Thoracic aorta (tissue), 2 donors: ENCODE measurements around the gene LCA5L. TPM values are rescaled to one million over a fixed set of nuclear protein-coding genes. Genes with fewer than 3 reads are reported as not detected.

ENCODE experiments used
- ATAC-seq: fragments of 150-250 bp; one replicate; pipeline ENCODE4 v1.8.0; 2017; ENCODE audit warnings: low read depth; ENCODE audit not compliant: insufficient number of reproducible peaks, low FRiP score
- DNase-seq: peaks from one replicate; pipeline ENCODE4 v3.0.0-alpha.2; 2020; ENCODE audit warnings: low spot score
- H3K27ac ChIP-seq, 2 donors: fragments of 200-600 bp; sonication (generic); 1 replicate in 1 of 2; 2 replicates in 1 of 2; pipeline ENCODE4 v1.5.1; 2016; ENCODE audit warnings: mild to moderate bottlenecking in 2 of 2, moderate library complexity in 2 of 2
- H3K27me3 ChIP-seq: fragments of 200-600 bp; sonication (generic); replicated peaks from 2 replicates; pipeline ENCODE4 v1.6.0; 2016; ENCODE audit warnings: mild to moderate bottlenecking; ENCODE audit not compliant: insufficient read depth
- H3K36me3 ChIP-seq: fragments of 200-600 bp; sonication (generic); one replicate; pipeline ENCODE4 v1.5.1; 2016
- H3K4me1 ChIP-seq, 2 donors: fragments of 200-600 bp; sonication (generic); 1 replicate in 1 of 2; 2 replicates in 1 of 2; pipeline versions ENCODE4 v1.5.1 to v1.6.0; 2016; ENCODE audit warnings: low read depth in 2 of 2, mild to moderate bottlenecking in 1 of 2; ENCODE audit not compliant: control insufficient read depth in 1 of 2
- H3K4me3 ChIP-seq: fragments of 200-600 bp; sonication (generic); 2 replicates; pipeline ENCODE4 v1.5.1; 2016; ENCODE audit warnings: mild to moderate bottlenecking
- H3K9me3 ChIP-seq: fragments of 200-600 bp; sonication (generic); 2 replicates; pipeline ENCODE4 v1.5.1; 2016
- CTCF ChIP-seq: fragments of 200-600 bp; sonication (generic); IDR thresholded peaks from one replicate; pipeline ENCODE4 v1.5.1; 2019; ENCODE audit warnings: antibody characterized with exemption
- total RNA-seq, 2 donors: library from RNA; depleted of rRNA; stranded (reverse); fragments of >200 nt; gene quantifications; one replicate each; pipeline versions ENCODE4 v1.1.0 to v1.2.3, GENCODE V29; 2016

LCA5L gene
- total RNA-seq, 2 donors from 2014 or later, result 1.2 to 3.2 TPM

GRCh38 chr21:39471598-39471997 is 26.0 kb upstream of the LCA5L start:
- Histone ChIP-seq H3K4me1 (no peaks in the 10 kb centered on the region), H3K27me3 (no peaks in the 10 kb centered on the region), H3K9me3 (no peaks in the 10 kb centered on the region), H3K36me3 (peaks cover 7% of the 10 kb centered on the region), H3K27ac (no peak overlapping the region), H3K4me3 (no peak overlapping the region)
- no peak for TF ChIP-seq CTCF
- ATAC-seq (no peak), DNase-seq (no peak)

- no peaks in the 10 kb centered on the region for H3K4me1 ChIP-seq
- peaks cover 9% of the 10 kb centered on the region for H3K36me3 ChIP-seq
- H3K27ac ChIP-seq, result no peak overlapping the region
- no peak overlapping the region for H3K4me3 ChIP-seq
- TF ChIP-seq CTCF, result no peak
- H3K9me3 ChIP-seq, result no peaks in the 10 kb centered on the region
- DNase-seq, result no peak
- no peak for ATAC-seq
- no peaks in the 10 kb centered on the region for H3K27me3 ChIP-seq
Observed at GRCh38 chr21:39468559-39468958, 23.0 kb upstream of the LCA5L start.

GRCh38 chr21:39467746-39468145 is 22.2 kb upstream of the LCA5L start:
- H3K4me1 ChIP-seq, result no peaks in the 10 kb centered on the region
- no peak overlapping the region for H3K4me3 ChIP-seq
- no peak overlapping the region for H3K27ac ChIP-seq
- TF ChIP-seq CTCF, result no peak
- ATAC-seq, result no peak
- no peak for DNase-seq
- H3K36me3 ChIP-seq, result peaks cover 11% of the 10 kb centered on the region
- H3K9me3 ChIP-seq, result no peaks in the 10 kb centered on the region
- H3K27me3 ChIP-seq, result no peaks in the 10 kb centered on the region

GRCh38 chr21:39466584-39466983 is 21.0 kb upstream of the LCA5L start:
- ATAC-seq (no peak), DNase-seq (no peak)
- TF ChIP-seq CTCF, result no peak
- no peaks in the 10 kb centered on the region for H3K27me3 ChIP-seq
- no peaks in the 10 kb centered on the region for H3K4me1 ChIP-seq
- H3K4me3 ChIP-seq, result no peak overlapping the region
- H3K36me3 ChIP-seq, result peaks cover 11% of the 10 kb centered on the region
- H3K27ac ChIP-seq, result no peak overlapping the region
- no peaks in the 10 kb centered on the region for H3K9me3 ChIP-seq

- Histone ChIP-seq H3K27ac (no peak overlapping the region), H3K9me3 (no peaks in the 10 kb centered on the region), H3K4me1 (peaks cover 0 to 3% of the 10 kb centered on the region in 2 donors), H3K36me3 (peaks cover 8% of the 10 kb centered on the region), H3K4me3 (no peak overlapping the region), H3K27me3 (no peaks in the 10 kb centered on the region)
- DNase-seq (no peak), ATAC-seq (no peak)
- TF ChIP-seq CTCF, result no peak
Observed at GRCh38 chr21:39463308-39463707, 17.7 kb upstream of the LCA5L start.
